HG03558 (cell line): ENCODE data around the gene AXL.
"Not testable (repeated sequence)": the region's sequence is repeated elsewhere in the genome, so short reads cannot be mapped to it uniquely, and the experiment has no call there.

Source experiments
- ATAC-seq: cut with Tn5 transposase; IDR thresholded peaks from one replicate; pipeline ENCODE4 v1.9.1; 2021; ENCODE audit warnings: moderate number of reproducible peaks; ENCODE audit not compliant: unreplicated experiment; ENCODE audit errors: extremely low read depth

Gene AXL

GRCh38 chr19:41206456-41206855, 12.6 kb upstream of the AXL start:
- no peak for ATAC-seq

- ATAC-seq: no peak
Observed at GRCh38 chr19:41206926-41207750, 11.9 kb upstream of the AXL start.

GRCh38 chr19:41214161-41214560, 4.9 kb upstream of the AXL start:
- ATAC-seq: no peak

GRCh38 chr19:41217741-41218140, 1.3 kb upstream of the AXL start:
- ATAC-seq: no peak

- ATAC-seq: no peak
Observed at GRCh38 chr19:41218249-41218614, 791 bp upstream of the AXL start.

GRCh38 chr19:41219924-41220567, 1.0 kb downstream of the AXL start:
- ATAC-seq: no peak

- ATAC-seq: no peak
Observed at GRCh38 chr19:41220811-41221210, 1.8 kb downstream of the AXL start.

- ATAC-seq: no peak
Observed at GRCh38 chr19:41221514-41222205, 2.6 kb downstream of the AXL start.

- no peak for ATAC-seq
Observed at GRCh38 chr19:41222240-41222639, 3.2 kb downstream of the AXL start.

- no peak for ATAC-seq
Observed at GRCh38 chr19:41223431-41224234, 4.6 kb downstream of the AXL start.

- ATAC-seq: no peak
Observed at GRCh38 chr19:41224632-41225031, 5.6 kb downstream of the AXL start.

GRCh38 chr19:41225238-41226052, 6.4 kb downstream of the AXL start:
- ATAC-seq: no peak

- ATAC-seq: no peak
Observed at GRCh38 chr19:41226053-41226873, 7.2 kb downstream of the AXL start.

- no peak for ATAC-seq
Observed at GRCh38 chr19:41226874-41227390, 7.9 kb downstream of the AXL start.

- no peak for ATAC-seq
Observed at GRCh38 chr19:41228486-41228885, 9.5 kb downstream of the AXL start.

GRCh38 chr19:41229338-41229737, 10.3 kb downstream of the AXL start:
- not testable (repeated sequence) for ATAC-seq

GRCh38 chr19:41230067-41230857, 11.2 kb downstream of the AXL start:
- no peak for ATAC-seq

GRCh38 chr19:41232686-41233085, 13.7 kb downstream of the AXL start:
- no peak for ATAC-seq
